NT2/D1 (cell line): Measurements from ENCODE around the gene SORCS3.

Experiments used
- SUZ12 ChIP-seq: IDR thresholded peaks from 2 replicates; pipeline ENCODE4 v1.6.1; 2011; ENCODE audit not compliant: insufficient read length, insufficient read depth; ENCODE audit errors: extremely low read depth
- YY1 ChIP-seq: IDR thresholded peaks from 2 replicates; pipeline ENCODE4 v1.6.1; 2011; ENCODE audit not compliant: insufficient read length, insufficient read depth
- ZNF274 ChIP-seq: IDR thresholded peaks from 2 replicates; pipeline ENCODE4 v1.6.1; 2011; ENCODE audit warnings: mild to moderate bottlenecking, low read depth, low read length

GRCh38 chr10:104615136-104615535 lies 26.0 kb upstream of the SORCS3 start:
- no peak for TF ChIP-seq ZNF274
- TF ChIP-seq SUZ12 = no peak
- TF ChIP-seq YY1 = no peak
